ENCODE data around the gene ASXL2.

Gene ASXL2

GRCh38 chr2:25825238-25825637, 53.0 kb downstream of the ASXL2 start:
- H3K4me2 ChIP-seq (ENCODE audit: low read depth, low read length, poor library complexity, severe bottlenecking), result no peak overlapping the region
- H3K36me3 ChIP-seq (ENCODE audit: low read length), result no peaks in the 10 kb centered on the region
- H3K9ac ChIP-seq (ENCODE audit: low read length), result no peak overlapping the region
- no peak overlapping the region for H2AFZ ChIP-seq (ENCODE audit: low read depth, low read length, severe bottlenecking)
- TF ChIP-seq, protein P1, sequence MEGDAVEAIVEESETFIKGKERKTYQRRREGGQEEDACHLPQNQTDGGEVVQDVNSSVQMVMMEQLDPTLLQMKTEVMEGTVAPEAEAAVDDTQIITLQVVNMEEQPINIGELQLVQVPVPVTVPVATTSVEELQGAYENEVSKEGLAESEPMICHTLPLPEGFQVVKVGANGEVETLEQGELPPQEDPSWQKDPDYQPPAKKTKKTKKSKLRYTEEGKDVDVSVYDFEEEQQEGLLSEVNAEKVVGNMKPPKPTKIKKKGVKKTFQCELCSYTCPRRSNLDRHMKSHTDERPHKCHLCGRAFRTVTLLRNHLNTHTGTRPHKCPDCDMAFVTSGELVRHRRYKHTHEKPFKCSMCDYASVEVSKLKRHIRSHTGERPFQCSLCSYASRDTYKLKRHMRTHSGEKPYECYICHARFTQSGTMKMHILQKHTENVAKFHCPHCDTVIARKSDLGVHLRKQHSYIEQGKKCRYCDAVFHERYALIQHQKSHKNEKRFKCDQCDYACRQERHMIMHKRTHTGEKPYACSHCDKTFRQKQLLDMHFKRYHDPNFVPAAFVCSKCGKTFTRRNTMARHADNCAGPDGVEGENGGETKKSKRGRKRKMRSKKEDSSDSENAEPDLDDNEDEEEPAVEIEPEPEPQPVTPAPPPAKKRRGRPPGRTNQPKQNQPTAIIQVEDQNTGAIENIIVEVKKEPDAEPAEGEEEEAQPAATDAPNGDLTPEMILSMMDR (IDR thresholded peaks at IDR 0.05; ENCODE audit: insufficient read depth, low read length, poor library complexity, severe bottlenecking), result no peak
- no peak for TF ChIP-seq EZH2phosphoT487 (conservative IDR thresholded peaks at IDR 0.05; ENCODE audit: low read length)
- no peak overlapping the region for H3K27ac ChIP-seq (ENCODE audit: low read depth, low read length)
- no peak overlapping the region for H3K4me3 ChIP-seq (ENCODE audit: insufficient read depth, low read length, poor library complexity, severe bottlenecking)
- no peaks in the 10 kb centered on the region for H3K9me3 ChIP-seq (ENCODE audit: insufficient read depth, low read length)
- no peaks in the 10 kb centered on the region for H4K20me1 ChIP-seq (ENCODE audit: low read depth, low read length)
- no peaks in the 10 kb centered on the region for H3K9me2 ChIP-seq (replicated peaks; ENCODE audit: insufficient read depth, low read length)
- H3K27me3 ChIP-seq (ENCODE audit: low read length), result no peaks in the 10 kb centered on the region
- no peaks in the 10 kb centered on the region; the same call in 1 of the 2 replicates for H3K79me2 ChIP-seq (ENCODE audit: insufficient read depth, low read length)
- no peaks in the 10 kb centered on the region for H3F3A ChIP-seq (ENCODE audit: insufficient read depth)

GRCh38 chr2:25824718-25825117, 53.6 kb downstream of the ASXL2 start:
- H3K27ac ChIP-seq (ENCODE audit: low read depth, low read length), result no peak overlapping the region
- no peaks in the 10 kb centered on the region for H3K36me3 ChIP-seq (ENCODE audit: low read length)
- H3K9ac ChIP-seq (ENCODE audit: low read length), result no peak overlapping the region
- no peaks in the 10 kb centered on the region for H3F3A ChIP-seq (ENCODE audit: insufficient read depth)
- no peak overlapping the region for H2AFZ ChIP-seq (ENCODE audit: low read depth, low read length, severe bottlenecking)
- no peaks in the 10 kb centered on the region for H4K20me1 ChIP-seq (ENCODE audit: low read depth, low read length)
- no peaks in the 10 kb centered on the region; the same call in 1 of the 2 replicates for H3K79me2 ChIP-seq (ENCODE audit: insufficient read depth, low read length)
- H3K27me3 ChIP-seq (ENCODE audit: low read length), result no peaks in the 10 kb centered on the region
- no peak overlapping the region for H3K4me3 ChIP-seq (ENCODE audit: insufficient read depth, low read length, poor library complexity, severe bottlenecking)
- no peak for TF ChIP-seq EZH2phosphoT487 (conservative IDR thresholded peaks at IDR 0.05; ENCODE audit: low read length)
- TF ChIP-seq, protein P1 (IDR thresholded peaks at IDR 0.05; ENCODE audit: insufficient read depth, low read length, poor library complexity, severe bottlenecking), result no peak
- no peak overlapping the region for H3K4me2 ChIP-seq (ENCODE audit: low read depth, low read length, poor library complexity, severe bottlenecking)
- no peaks in the 10 kb centered on the region for H3K9me2 ChIP-seq (replicated peaks; ENCODE audit: insufficient read depth, low read length)
- H3K9me3 ChIP-seq (ENCODE audit: insufficient read depth, low read length), result no peaks in the 10 kb centered on the region

GRCh38 chr2:25824216-25824615, 54.1 kb downstream of the ASXL2 start:
- no peak overlapping the region for H3K27ac ChIP-seq (ENCODE audit: low read depth, low read length)
- TF ChIP-seq, protein P1 (IDR thresholded peaks at IDR 0.05; ENCODE audit: insufficient read depth, low read length, poor library complexity, severe bottlenecking), result no peak
- TF ChIP-seq EZH2phosphoT487 (conservative IDR thresholded peaks at IDR 0.05; ENCODE audit: low read length), result no peak
- no peak overlapping the region for H2AFZ ChIP-seq (ENCODE audit: low read depth, low read length, severe bottlenecking)
- H3K9me3 ChIP-seq (ENCODE audit: insufficient read depth, low read length), result no peaks in the 10 kb centered on the region
- H3F3A ChIP-seq (ENCODE audit: insufficient read depth), result no peaks in the 10 kb centered on the region
- no peak overlapping the region for H3K4me3 ChIP-seq (ENCODE audit: insufficient read depth, low read length, poor library complexity, severe bottlenecking)
- no peaks in the 10 kb centered on the region for H3K9me2 ChIP-seq (replicated peaks; ENCODE audit: insufficient read depth, low read length)
- no peaks in the 10 kb centered on the region; the same call in 1 of the 2 replicates for H4K20me1 ChIP-seq (ENCODE audit: low read depth, low read length)
- no peaks in the 10 kb centered on the region for H3K36me3 ChIP-seq (ENCODE audit: low read length)
- no peak overlapping the region for H3K4me2 ChIP-seq (ENCODE audit: low read depth, low read length, poor library complexity, severe bottlenecking)
- no peak overlapping the region for H3K9ac ChIP-seq (ENCODE audit: low read length)
- no peaks in the 10 kb centered on the region for H3K27me3 ChIP-seq (ENCODE audit: low read length)
- peaks cover 2% of the 10 kb centered on the region; the same call in 1 of the 2 replicates for H3K79me2 ChIP-seq (ENCODE audit: insufficient read depth, low read length)
